T-cell (primary cell): ENCODE measurements around the gene LGALS3BP. TPM values are rescaled to one million over a fixed set of nuclear protein-coding genes. Genes with fewer than 3 reads are reported as not detected.
"Not testable (repeated sequence)": the region's sequence is repeated elsewhere in the genome, so short reads cannot be mapped to it uniquely, and the experiment has no call there.

Experiments
- ATAC-seq, 4 experiments: fragments of 200-7000 bp in 3 of 4; fragments of 150-1000 bp in 1 of 4; cut with Tn5 transposase; replicated peaks in 1 of 4; 1 replicate in 3 of 4; 2 replicates in 1 of 4; pipeline ENCODE4 v1.10.0; 2021; ENCODE audit warnings: moderate library complexity in 3 of 4, mild to moderate bottlenecking in 2 of 4, moderate number of reproducible peaks in 1 of 4
- CTCF ChIA-PET, 2 donors: fragments of 300-600 bp; sonication (Branson Sonifier 250); formaldehyde crosslinking; loops; one replicate each; lab custom pipeline; 2022; ENCODE audit warnings: antibody characterized with exemption in 2 of 2; lab: Charles Lee
- POLR2A ChIA-PET, 2 donors: fragments of 300-600 bp; sonication (Branson Sonifier 250); formaldehyde crosslinking; loops; one replicate each; lab custom pipeline; 2022; ENCODE audit warnings: antibody characterized with exemption in 2 of 2; lab: Charles Lee
- DNase-seq, 35 experiments: peaks; one replicate each; pipeline versions ENCODE4 v3.0.0 to v3.0.0-alpha.2; 2013 to 2023
- H3K27ac ChIP-seq: one replicate; pipeline ENCODE4 v1.5.1; 2013; ENCODE audit warnings: low read length
- H3K27me3 ChIP-seq, 2 experiments: replicated peaks in 1 of 2; 1 replicate in 1 of 2; 2 replicates in 1 of 2; pipeline versions ENCODE4 v1.6.1 to v1.7.0; 2013; ENCODE audit warnings: low read length in 1 of 2, mixed read lengths in 1 of 2; ENCODE audit not compliant: control insufficient read depth in 2 of 2, insufficient read depth in 2 of 2; ENCODE audit errors: extremely low read depth in 1 of 2
- H3K36me3 ChIP-seq, 2 donors: 1 replicate in 1 of 2; 2 replicates in 1 of 2; pipeline versions ENCODE4 v1.6.1 to v1.7.0; 2013; ENCODE audit warnings: low read length in 1 of 2; ENCODE audit not compliant: control insufficient read depth in 2 of 2, insufficient read depth in 1 of 2; ENCODE audit errors: extremely low read depth in 1 of 2
- H3K4me1 ChIP-seq, 2 experiments: 1 replicate in 1 of 2; 2 replicates in 1 of 2; pipeline versions ENCODE4 v1.6.1 to v1.7.0; 2013; ENCODE audit warnings: low read length in 2 of 2, mixed read lengths in 1 of 2; ENCODE audit not compliant: insufficient read depth in 2 of 2, control insufficient read depth in 1 of 2; ENCODE audit errors: extremely low read depth in 1 of 2
- H3K4me3 ChIP-seq, 2 donors: 1 replicate in 1 of 2; 2 replicates in 1 of 2; pipeline versions ENCODE4 v1.5.1 to v1.7.0; 2013; ENCODE audit warnings: mild to moderate bottlenecking in 2 of 2, low read length in 1 of 2, moderate library complexity in 1 of 2; ENCODE audit not compliant: control insufficient read depth in 1 of 2; ENCODE audit errors: extremely low read depth in 1 of 2
- H3K9me3 ChIP-seq: 2 replicates; pipeline ENCODE4 v1.7.0; 2013
- H3K27ac Mint-ChIP-seq, 2 donors: one replicate each; pipeline ENCODE4 v1.8.0; 2020 to 2021; ENCODE audit warnings: mild to moderate bottlenecking in 2 of 2, mixed read lengths in 2 of 2
- H3K27me3 Mint-ChIP-seq, 2 donors: one replicate each; pipeline ENCODE4 v1.8.0; 2021 to 2022; ENCODE audit warnings: mixed read lengths in 2 of 2
- H3K36me3 Mint-ChIP-seq: one replicate; pipeline ENCODE4 v1.8.0; 2021; ENCODE audit warnings: mixed read lengths
- H3K4me1 Mint-ChIP-seq, 3 donors: one replicate each; pipeline ENCODE4 v1.8.0; 2020 to 2022; ENCODE audit warnings: mixed read lengths in 3 of 3, mild to moderate bottlenecking in 1 of 3
- H3K4me3 Mint-ChIP-seq, 3 donors: one replicate each; pipeline ENCODE4 v1.8.0; 2020 to 2022; ENCODE audit warnings: mild to moderate bottlenecking in 3 of 3, mixed read lengths in 3 of 3, moderate library complexity in 3 of 3
- H3K9me3 Mint-ChIP-seq, 3 donors: one replicate each; pipeline ENCODE4 v1.8.0; 2020 to 2022; ENCODE audit warnings: mixed read lengths in 3 of 3
- WGBS: methylation state at CpG from one replicate; pipeline ENCODE4 v1.1.5; 2013; ENCODE audit warnings: missing lambda C conversion rate; ENCODE audit not compliant: insufficient coverage; 5-methylcytosine and 5-hydroxymethylcytosine counted together
- total RNA-seq, 35 experiments: library from RNA in 6 of 35; stranded (reverse) in 6 of 35; fragments of 120-200 nt in 1 of 35; gene quantifications; one replicate each; pipeline versions ENCODE4 v1.2.1 to v1.2.4 and lab custom pipeline; 2013 to 2026

Gene LGALS3BP
- total RNA-seq, 5 donors from 2014 or later (not counting 1 experiment from before 2014, with no cell fraction given), result 28.2 to 80.7 (median 51.6) TPM

- no peak overlapping the region for H3K27ac ChIP-seq
- peaks cover 7 to 18% of the 10 kb centered on the region in 2 donors for H3K27me3 Mint-ChIP-seq
These were observed 33.1 kb downstream of the LGALS3BP start for GRCh38 chr17:78946631-78947030.

GRCh38 chr17:78946131-78946530, 33.6 kb downstream of the LGALS3BP start:
- Mint-ChIP-seq H3K27ac (no peak overlapping the region), H3K4me1 (no peaks in the 10 kb centered on the region), H3K36me3 (peaks cover 3% of the 10 kb centered on the region), H3K4me3 (no peak overlapping the region), H3K27me3 (peaks cover 7 to 18% of the 10 kb centered on the region in 2 donors), H3K9me3 (peaks cover 8 to 13% (median 9%) of the 10 kb centered on the region in 3 donors)
- Histone ChIP-seq H3K9me3 (no peaks in the 10 kb centered on the region), H3K27me3 (peaks cover 0 to 41% of the 10 kb centered on the region in 2 experiments), H3K36me3 (peaks cover 0 to 5% of the 10 kb centered on the region in 2 donors), H3K4me3 (no peak overlapping the region), H3K27ac (no peak overlapping the region), H3K4me1 (no peaks in the 10 kb centered on the region)
- no peak for ATAC-seq
- ChIA-PET POLR2A (no interaction called here), CTCF (no interaction called here)
- DNase-seq, result no peak
- 85% methylated on average over 7 of the region's 7 CpGs for WGBS

More at GRCh38 chr17:78946631-78947030, 33.1 kb downstream of the LGALS3BP start:
- peaks cover 0 to 5% of the 10 kb centered on the region in 2 donors for H3K36me3 ChIP-seq
- Mint-ChIP-seq H3K4me3 (no peak overlapping the region), H3K9me3 (peaks cover 8 to 18% (median 9%) of the 10 kb centered on the region in 3 donors), H3K4me1 (no peaks in the 10 kb centered on the region), H3K27ac (no peak overlapping the region), H3K36me3 (peaks cover 3% of the 10 kb centered on the region)
- DNase-seq (no peak), ATAC-seq (no peak)
- no peak overlapping the region for H3K4me3 ChIP-seq
- H3K9me3 ChIP-seq, result no peaks in the 10 kb centered on the region
- peaks cover 0 to 41% of the 10 kb centered on the region in 2 experiments for H3K27me3 ChIP-seq
- ChIA-PET CTCF (no interaction called here), POLR2A (no interaction called here)
- WGBS, result 57% methylated on average over 1 of the region's 8 CpGs
- no peaks in the 10 kb centered on the region for H3K4me1 ChIP-seq

GRCh38 chr17:78945455-78945854, 34.3 kb downstream of the LGALS3BP start:
- H3K36me3 Mint-ChIP-seq, CTCF ChIA-PET: not testable (repeated sequence)

GRCh38 chr17:78944956-78945355, 34.8 kb downstream of the LGALS3BP start:
- Histone ChIP-seq H3K9me3 (no peaks in the 10 kb centered on the region), H3K36me3 (no peaks in the 10 kb centered on the region), H3K4me3 (no peak overlapping the region), H3K4me1 (no peaks in the 10 kb centered on the region), H3K27me3 (peaks cover 0 to 37% of the 10 kb centered on the region in 2 experiments), H3K27ac (no peak overlapping the region)
- no peaks in the 10 kb centered on the region for H3K4me1 Mint-ChIP-seq
- H3K36me3 Mint-ChIP-seq, result no peaks in the 10 kb centered on the region
- WGBS, result 66% methylated on average over 9 of the region's 10 CpGs
- H3K4me3 Mint-ChIP-seq, result no peak overlapping the region
- ATAC-seq (no peak), DNase-seq (no peak)
- ChIA-PET POLR2A (no interaction called here), CTCF (no interaction called here)
- no peak overlapping the region for H3K27ac Mint-ChIP-seq
- peaks cover 7 to 18% of the 10 kb centered on the region in 2 donors for H3K27me3 Mint-ChIP-seq
- peaks cover 0 to 2% (median 2%) of the 10 kb centered on the region in 3 donors for H3K9me3 Mint-ChIP-seq

More at GRCh38 chr17:78945455-78945854, 34.3 kb downstream of the LGALS3BP start:
- peaks cover 7 to 18% of the 10 kb centered on the region in 2 donors for H3K27me3 Mint-ChIP-seq
- H3K27ac Mint-ChIP-seq, H3K4me1 ChIP-seq, H3K4me1 Mint-ChIP-seq, ATAC-seq, H3K36me3 ChIP-seq, POLR2A ChIA-PET, H3K4me3 ChIP-seq, H3K27ac ChIP-seq, DNase-seq, H3K4me3 Mint-ChIP-seq, H3K9me3 Mint-ChIP-seq, H3K9me3 ChIP-seq: not testable (repeated sequence)
- H3K27me3 ChIP-seq, result peaks cover 0 to 37% of the 10 kb centered on the region in 2 experiments
- WGBS, result 95% methylated on average over 4 of the region's 12 CpGs

- no peaks in the 10 kb centered on the region for H3K36me3 ChIP-seq
- Mint-ChIP-seq H3K4me3 (no peak overlapping the region), H3K27ac (no peak overlapping the region), H3K36me3 (no peaks in the 10 kb centered on the region), H3K4me1 (no peaks in the 10 kb centered on the region), H3K27me3 (peaks cover 7 to 18% of the 10 kb centered on the region in 2 donors), H3K9me3 (no peaks in the 10 kb centered on the region)
- H3K27me3 ChIP-seq, result peaks cover 0 to 42% of the 10 kb centered on the region in 2 experiments
- WGBS, result 86% methylated on average over 1 of the region's 7 CpGs
- DNase-seq (no peak), ATAC-seq (no peak)
- no peaks in the 10 kb centered on the region for H3K4me1 ChIP-seq
- no peaks in the 10 kb centered on the region for H3K9me3 ChIP-seq
- H3K27ac ChIP-seq, result no peak overlapping the region
- ChIA-PET POLR2A (no interaction called here), CTCF (interaction anchor here in 1 of 2 donors (0.7 kb wide), 2 partner anchors 41 to 606 kb away, joined by 3 to 7 read pairs; no protein-coding TSS in a partner anchor)
- H3K4me3 ChIP-seq, result no peak overlapping the region
These were observed 35.7 kb downstream of the LGALS3BP start for GRCh38 chr17:78944026-78944425.

- Histone ChIP-seq H3K4me3 (no peak overlapping the region), H3K27me3 (peaks cover 0 to 31% of the 10 kb centered on the region in 2 experiments), H3K27ac (no peak overlapping the region), H3K36me3 (no peaks in the 10 kb centered on the region), H3K4me1 (no peaks in the 10 kb centered on the region), H3K9me3 (no peaks in the 10 kb centered on the region)
- Mint-ChIP-seq H3K36me3 (no peaks in the 10 kb centered on the region), H3K4me3 (no peak overlapping the region), H3K27ac (no peak overlapping the region), H3K9me3 (no peaks in the 10 kb centered on the region), H3K4me1 (no peaks in the 10 kb centered on the region), H3K27me3 (peaks cover 7 to 13% of the 10 kb centered on the region in 2 donors)
- ATAC-seq (no peak), DNase-seq (no peak)
- ChIA-PET POLR2A (no interaction called here), CTCF (no interaction called here)
- whole genome bisulfite sequencing, result 77% methylated on average over 6 of the region's 6 CpGs
These were observed 39.0 kb downstream of the LGALS3BP start for GRCh38 chr17:78940708-78941107.
